Breast epithelium (tissue), 3 donors: ENCODE measurements around the gene UBE4A.

ENCODE experiments used
- CTCF ChIP-seq, 3 donors: fragments of 450-650 bp; IDR thresholded peaks; one replicate each; pipeline ENCODE4 v1.5.1; 2016 to 2017; ENCODE audit warnings: antibody characterized with exemption in 3 of 3, mild to moderate bottlenecking in 3 of 3, moderate library complexity in 3 of 3
- POLR2AphosphoS5 ChIP-seq, 3 donors: sonication (generic); formaldehyde crosslinking; IDR thresholded peaks; one replicate each; pipeline ENCODE4 v1.6.1; 2017; ENCODE audit warnings: antibody characterized with exemption in 3 of 3

DNA sequence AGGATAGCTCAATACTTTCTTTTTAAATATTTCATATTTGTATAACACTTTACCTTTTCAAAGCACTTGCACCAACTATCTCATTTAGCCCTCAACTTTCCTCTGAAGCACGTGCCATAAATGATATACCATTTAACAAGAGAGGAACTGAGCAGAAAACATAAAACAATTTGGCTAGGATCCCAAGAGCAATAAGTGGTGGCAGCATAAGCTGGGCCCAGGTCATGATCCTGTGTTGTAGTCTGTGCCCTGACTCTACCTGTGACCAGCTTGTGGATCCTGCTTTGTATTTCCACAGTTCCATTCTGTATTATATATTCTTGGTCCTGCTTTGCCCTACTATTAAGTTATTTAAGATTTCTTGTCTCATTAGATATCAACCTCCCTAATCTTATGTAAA lies 53.5 kb downstream of the UBE4A start:
- TF ChIP-seq CTCF (IDR thresholded peaks at IDR 0.05) (no peak), POLR2AphosphoS5 (IDR thresholded peaks at IDR 0.05) (no peak)
